Keratinocyte (primary cell): ENCODE data around the gene FSTL1.

Experiments
- EZH2 ChIP-seq: IDR thresholded peaks from one replicate; pipeline ENCODE4 v1.6.1; 2012; ENCODE audit warnings: inconsistent platforms, mild to moderate bottlenecking, low read length, moderate library complexity
- TF ChIP-seq, protein P1 (sequence below), 3 experiments: IDR thresholded peaks in 1 of 3; conservative IDR thresholded peaks in 1 of 3; optimal IDR thresholded peaks in 1 of 3; 2 replicates in 2 of 3; 3 replicates in 1 of 3; pipeline versions ENCODE3 to v1.5.1; 2011; ENCODE audit warnings: low read length in 3 of 3, mild to moderate bottlenecking in 3 of 3, moderate library complexity in 2 of 3, control low read depth in 1 of 3, inconsistent platforms in 1 of 3; ENCODE audit not compliant: insufficient read depth in 2 of 3; ENCODE audit errors: extremely low read depth in 1 of 3

DNA sequence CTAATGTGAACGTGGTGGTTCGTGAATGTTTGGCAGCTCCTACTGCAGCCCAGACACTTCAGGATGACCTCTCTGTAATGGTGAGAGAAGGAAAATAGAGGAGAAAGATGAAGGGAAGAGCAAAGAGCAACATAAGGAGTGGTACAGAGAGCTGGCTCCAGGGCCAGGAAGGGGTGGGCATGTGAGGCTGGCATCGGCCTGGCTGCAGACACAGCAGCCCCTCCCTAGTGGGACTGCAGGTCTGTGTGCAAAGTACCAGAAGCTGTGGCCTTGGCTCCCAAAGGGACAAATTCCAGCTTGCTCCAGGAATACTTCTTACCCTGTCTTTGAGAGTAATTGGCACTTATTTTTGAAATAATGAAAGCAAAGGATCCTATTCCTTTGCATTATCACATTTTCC lies 10.0 kb downstream of the FSTL1 start:
- TF ChIP-seq, protein P1, sequence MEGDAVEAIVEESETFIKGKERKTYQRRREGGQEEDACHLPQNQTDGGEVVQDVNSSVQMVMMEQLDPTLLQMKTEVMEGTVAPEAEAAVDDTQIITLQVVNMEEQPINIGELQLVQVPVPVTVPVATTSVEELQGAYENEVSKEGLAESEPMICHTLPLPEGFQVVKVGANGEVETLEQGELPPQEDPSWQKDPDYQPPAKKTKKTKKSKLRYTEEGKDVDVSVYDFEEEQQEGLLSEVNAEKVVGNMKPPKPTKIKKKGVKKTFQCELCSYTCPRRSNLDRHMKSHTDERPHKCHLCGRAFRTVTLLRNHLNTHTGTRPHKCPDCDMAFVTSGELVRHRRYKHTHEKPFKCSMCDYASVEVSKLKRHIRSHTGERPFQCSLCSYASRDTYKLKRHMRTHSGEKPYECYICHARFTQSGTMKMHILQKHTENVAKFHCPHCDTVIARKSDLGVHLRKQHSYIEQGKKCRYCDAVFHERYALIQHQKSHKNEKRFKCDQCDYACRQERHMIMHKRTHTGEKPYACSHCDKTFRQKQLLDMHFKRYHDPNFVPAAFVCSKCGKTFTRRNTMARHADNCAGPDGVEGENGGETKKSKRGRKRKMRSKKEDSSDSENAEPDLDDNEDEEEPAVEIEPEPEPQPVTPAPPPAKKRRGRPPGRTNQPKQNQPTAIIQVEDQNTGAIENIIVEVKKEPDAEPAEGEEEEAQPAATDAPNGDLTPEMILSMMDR (optimal IDR thresholded peaks at IDR 0.05 in 1 of 3, IDR thresholded peaks at IDR 0.05 in 1 of 3, conservative IDR thresholded peaks at IDR 0.05 in 1 of 3; ENCODE audit: extremely low read depth in 1 of 3, insufficient read depth in 2 of 3, low read length in 3 of 3) = no peak
- no peak for TF ChIP-seq EZH2
